ENCODE results near the gene RBM38. TPM values are rescaled to one million over a fixed set of nuclear protein-coding genes. Genes with fewer than 3 reads are reported as not detected.

RBM38 gene
- total RNA-seq, 1 donor from 2014 or later: 24.8 TPM

GRCh38 chr20:57378646-57379262, 12.4 kb upstream of the RBM38 start:
- Histone ChIP-seq H3K36me3 (peaks cover 0 to 46% of the 10 kb centered on the region in 2 donors), H3K9me3 (no peaks in the 10 kb centered on the region), H3K27me3 (no peaks in the 10 kb centered on the region), H3K4me1 (no peaks in the 10 kb centered on the region), H3K4me3 (no peak overlapping the region), H3K27ac (no peak overlapping the region)
- DNase-seq (ENCODE audit: extremely low spot score in 2 of 2): no peak
- intact Hi-C loops (cut with DNase I): no loop called here
- TF ChIP-seq POLR2AphosphoS5 (IDR thresholded peaks at IDR 0.05; ENCODE audit: insufficient read depth in 1 of 2, low read depth in 1 of 2) (no peak), CTCF (IDR thresholded peaks at IDR 0.05) (no peak), POLR2A (IDR thresholded peaks at IDR 0.05) (no peak)

GRCh38 chr20:57379263-57379647, 11.9 kb upstream of the RBM38 start:
- peaks cover 0 to 41% of the 10 kb centered on the region in 2 donors for H3K36me3 ChIP-seq
- no peak for TF ChIP-seq POLR2AphosphoS5 (IDR thresholded peaks at IDR 0.05; ENCODE audit: insufficient read depth in 1 of 2, low read depth in 1 of 2)
- no peak for TF ChIP-seq CTCF (IDR thresholded peaks at IDR 0.05)
- no peak for TF ChIP-seq POLR2A (IDR thresholded peaks at IDR 0.05)
- no peaks in the 10 kb centered on the region for H3K27me3 ChIP-seq
- H3K4me3 ChIP-seq: no peak overlapping the region
- H3K9me3 ChIP-seq: no peaks in the 10 kb centered on the region
- H3K4me1 ChIP-seq: no peaks in the 10 kb centered on the region
- intact Hi-C loops (cut with DNase I): no loop called here
- no peak overlapping the region for H3K27ac ChIP-seq
- DNase-seq (ENCODE audit: extremely low spot score in 2 of 2): no peak

- DNase-seq (ENCODE audit: extremely low spot score in 2 of 2): no peak
- no peaks in the 10 kb centered on the region for H3K4me1 ChIP-seq
- H3K36me3 ChIP-seq: peaks cover 0 to 32% of the 10 kb centered on the region in 2 donors
- intact Hi-C loops (cut with DNase I): loop anchor here (5.0 to 10.0 kb wide), 2 partner anchors 117 to 815 kb away; no protein-coding TSS in a partner anchor
- H3K27ac ChIP-seq: no peak overlapping the region
- no peak overlapping the region for H3K4me3 ChIP-seq
- TF ChIP-seq CTCF (IDR thresholded peaks at IDR 0.05) (no peak), POLR2A (IDR thresholded peaks at IDR 0.05) (no peak), POLR2AphosphoS5 (IDR thresholded peaks at IDR 0.05; ENCODE audit: insufficient read depth in 1 of 2, low read depth in 1 of 2) (no peak)
- no peaks in the 10 kb centered on the region for H3K9me3 ChIP-seq
- no peaks in the 10 kb centered on the region for H3K27me3 ChIP-seq
Measured at GRCh38 chr20:57380081-57380750, 11.0 kb upstream of the RBM38 start.

- H3K36me3 ChIP-seq: peaks cover 0 to 18% of the 10 kb centered on the region in 2 donors
- TF ChIP-seq CTCF (IDR thresholded peaks at IDR 0.05): peak; percentile 83 to 91 (median 88)
- TF ChIP-seq POLR2AphosphoS5 (IDR thresholded peaks at IDR 0.05; ENCODE audit: insufficient read depth in 1 of 2, low read depth in 1 of 2): no peak
- no peak for TF ChIP-seq POLR2A (IDR thresholded peaks at IDR 0.05)
- H3K4me3 ChIP-seq: no peak overlapping the region
- no peak overlapping the region for H3K27ac ChIP-seq
- H3K4me1 ChIP-seq: no peaks in the 10 kb centered on the region
- no peak for DNase-seq (ENCODE audit: extremely low spot score in 2 of 2)
- intact Hi-C loops (cut with DNase I): loop anchor here (5.0 to 10.0 kb wide), 2 partner anchors 115 to 813 kb away; no protein-coding TSS in a partner anchor
- no peaks in the 10 kb centered on the region for H3K9me3 ChIP-seq
- no peaks in the 10 kb centered on the region for H3K27me3 ChIP-seq
Measured at GRCh38 chr20:57381596-57382503, 9.3 kb upstream of the RBM38 start.

All from vagina (tissue), 2 donors.